Transverse colon (tissue), 4 donors: ENCODE measurements around the gene NT5DC1.

Source experiments
- EP300 ChIP-seq: sonication (generic); formaldehyde crosslinking; IDR thresholded peaks from one replicate; pipeline ENCODE4 v1.6.1; 2017; ENCODE audit warnings: antibody characterized with exemption, low read depth
- POLR2A ChIP-seq: fragments of 450-650 bp; IDR thresholded peaks from one replicate; pipeline ENCODE4 v1.6.1; 2016; ENCODE audit warnings: antibody characterized with exemption, mild to moderate bottlenecking, moderate library complexity
- POLR2AphosphoS5 ChIP-seq, 3 donors: sonication (generic); formaldehyde crosslinking; IDR thresholded peaks; one replicate each; pipeline ENCODE4 v1.6.1; 2016; ENCODE audit warnings: antibody characterized with exemption in 3 of 3
- TF ChIP-seq, protein P1 (sequence below), 5 experiments: fragments of 200-600 bp in 3 of 5; fragments of 450-650 bp in 2 of 5; sonication (generic) in 3 of 5; IDR thresholded peaks; 1 replicate in 2 of 5; 2 replicates in 3 of 5; pipeline ENCODE4 v1.5.1; 2016 to 2017; ENCODE audit warnings: antibody characterized with exemption in 5 of 5, inconsistent platforms in 3 of 5, mild to moderate bottlenecking in 2 of 5, moderate library complexity in 1 of 5

GRCh38 chr6:116239256-116239655 lies 138.6 kb downstream of the NT5DC1 start:
- TF ChIP-seq, protein P1, sequence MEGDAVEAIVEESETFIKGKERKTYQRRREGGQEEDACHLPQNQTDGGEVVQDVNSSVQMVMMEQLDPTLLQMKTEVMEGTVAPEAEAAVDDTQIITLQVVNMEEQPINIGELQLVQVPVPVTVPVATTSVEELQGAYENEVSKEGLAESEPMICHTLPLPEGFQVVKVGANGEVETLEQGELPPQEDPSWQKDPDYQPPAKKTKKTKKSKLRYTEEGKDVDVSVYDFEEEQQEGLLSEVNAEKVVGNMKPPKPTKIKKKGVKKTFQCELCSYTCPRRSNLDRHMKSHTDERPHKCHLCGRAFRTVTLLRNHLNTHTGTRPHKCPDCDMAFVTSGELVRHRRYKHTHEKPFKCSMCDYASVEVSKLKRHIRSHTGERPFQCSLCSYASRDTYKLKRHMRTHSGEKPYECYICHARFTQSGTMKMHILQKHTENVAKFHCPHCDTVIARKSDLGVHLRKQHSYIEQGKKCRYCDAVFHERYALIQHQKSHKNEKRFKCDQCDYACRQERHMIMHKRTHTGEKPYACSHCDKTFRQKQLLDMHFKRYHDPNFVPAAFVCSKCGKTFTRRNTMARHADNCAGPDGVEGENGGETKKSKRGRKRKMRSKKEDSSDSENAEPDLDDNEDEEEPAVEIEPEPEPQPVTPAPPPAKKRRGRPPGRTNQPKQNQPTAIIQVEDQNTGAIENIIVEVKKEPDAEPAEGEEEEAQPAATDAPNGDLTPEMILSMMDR (IDR thresholded peaks at IDR 0.05): no peak
- no peak for TF ChIP-seq POLR2A
- TF ChIP-seq POLR2AphosphoS5 (IDR thresholded peaks at IDR 0.05): no peak
- no peak for TF ChIP-seq EP300
